Measurements from ENCODE around the gene CGB8. TPM values are rescaled to one million over a fixed set of nuclear protein-coding genes. Genes with fewer than 3 reads are reported as not detected.

Gene CGB8
- polyA plus RNA-seq, 2 of the 4 experiments (the other 2 are of a cell fraction): 0.63 to 2.7 TPM

- no peak for FAIRE-seq
- no peak for ATAC-seq
- Histone ChIP-seq H3K27ac (no peak overlapping the region), H3K4me1 (peaks cover 14% of the 10 kb centered on the region; the same call in 2 of the 3 replicates), H3K9me3 (no peaks in the 10 kb centered on the region), H3K4me3 (no peak overlapping the region), H3K4me2 (no peak overlapping the region)
- DNase-seq (ENCODE audit: low read depth in 1 of 2, low spot score in 1 of 2): no peak
- ChIA-PET CTCF (interaction anchor here (0.5 to 4.8 kb wide), 11 partner anchors 10 to 204 kb away, joined by 3 to 29 read pairs (median 4); partner anchors contain the start of genes KCNA7 and RUVBL2), POLR2A (interaction anchor here (1.0 kb wide), 1 partner anchor 13 kb away, joined by 3 read pairs; no protein-coding TSS in a partner anchor)
- TF ChIP-seq RFX5 (IDR thresholded peaks at IDR 0.05) (no peak), E2F6 (IDR thresholded peaks at IDR 0.05; ENCODE audit: borderline replicate concordance, low read depth) (no peak), JUN (IDR thresholded peaks at IDR 0.05) (no peak), CBX8 (IDR thresholded peaks at IDR 0.05) (no peak), RAD21 (conservative IDR thresholded peaks at IDR 0.05 in 1 of 2, IDR thresholded peaks at IDR 0.05 in 1 of 2) (no peak), EP300 (IDR thresholded peaks at IDR 0.05) (no peak), GATA3 (IDR thresholded peaks at IDR 0.05; ENCODE audit: borderline replicate concordance) (no peak), BHLHE40 (IDR thresholded peaks at IDR 0.05; ENCODE audit: low read depth, low read length) (no peak), CHD2 (IDR thresholded peaks at IDR 0.05; ENCODE audit: low read length, partially characterized antibody) (no peak), ESRRA (IDR thresholded peaks at IDR 0.05; ENCODE audit: borderline replicate concordance, low read length) (no peak), MAFK (IDR thresholded peaks at IDR 0.05; ENCODE audit: partially characterized antibody) (no peak)
- TF ChIP-seq, protein P1, sequence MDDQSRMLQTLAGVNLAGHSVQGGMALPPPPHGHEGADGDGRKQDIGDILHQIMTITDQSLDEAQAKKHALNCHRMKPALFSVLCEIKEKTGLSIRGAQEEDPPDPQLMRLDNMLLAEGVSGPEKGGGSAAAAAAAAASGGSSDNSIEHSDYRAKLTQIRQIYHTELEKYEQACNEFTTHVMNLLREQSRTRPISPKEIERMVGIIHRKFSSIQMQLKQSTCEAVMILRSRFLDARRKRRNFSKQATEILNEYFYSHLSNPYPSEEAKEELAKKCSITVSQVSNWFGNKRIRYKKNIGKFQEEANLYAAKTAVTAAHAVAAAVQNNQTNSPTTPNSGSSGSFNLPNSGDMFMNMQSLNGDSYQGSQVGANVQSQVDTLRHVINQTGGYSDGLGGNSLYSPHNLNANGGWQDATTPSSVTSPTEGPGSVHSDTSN (IDR thresholded peaks at IDR 0.05): no peak
- TF ChIP-seq, protein P2, sequence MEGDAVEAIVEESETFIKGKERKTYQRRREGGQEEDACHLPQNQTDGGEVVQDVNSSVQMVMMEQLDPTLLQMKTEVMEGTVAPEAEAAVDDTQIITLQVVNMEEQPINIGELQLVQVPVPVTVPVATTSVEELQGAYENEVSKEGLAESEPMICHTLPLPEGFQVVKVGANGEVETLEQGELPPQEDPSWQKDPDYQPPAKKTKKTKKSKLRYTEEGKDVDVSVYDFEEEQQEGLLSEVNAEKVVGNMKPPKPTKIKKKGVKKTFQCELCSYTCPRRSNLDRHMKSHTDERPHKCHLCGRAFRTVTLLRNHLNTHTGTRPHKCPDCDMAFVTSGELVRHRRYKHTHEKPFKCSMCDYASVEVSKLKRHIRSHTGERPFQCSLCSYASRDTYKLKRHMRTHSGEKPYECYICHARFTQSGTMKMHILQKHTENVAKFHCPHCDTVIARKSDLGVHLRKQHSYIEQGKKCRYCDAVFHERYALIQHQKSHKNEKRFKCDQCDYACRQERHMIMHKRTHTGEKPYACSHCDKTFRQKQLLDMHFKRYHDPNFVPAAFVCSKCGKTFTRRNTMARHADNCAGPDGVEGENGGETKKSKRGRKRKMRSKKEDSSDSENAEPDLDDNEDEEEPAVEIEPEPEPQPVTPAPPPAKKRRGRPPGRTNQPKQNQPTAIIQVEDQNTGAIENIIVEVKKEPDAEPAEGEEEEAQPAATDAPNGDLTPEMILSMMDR (IDR thresholded peaks at IDR 0.05): no peak
- TF ChIP-seq, protein P3, sequence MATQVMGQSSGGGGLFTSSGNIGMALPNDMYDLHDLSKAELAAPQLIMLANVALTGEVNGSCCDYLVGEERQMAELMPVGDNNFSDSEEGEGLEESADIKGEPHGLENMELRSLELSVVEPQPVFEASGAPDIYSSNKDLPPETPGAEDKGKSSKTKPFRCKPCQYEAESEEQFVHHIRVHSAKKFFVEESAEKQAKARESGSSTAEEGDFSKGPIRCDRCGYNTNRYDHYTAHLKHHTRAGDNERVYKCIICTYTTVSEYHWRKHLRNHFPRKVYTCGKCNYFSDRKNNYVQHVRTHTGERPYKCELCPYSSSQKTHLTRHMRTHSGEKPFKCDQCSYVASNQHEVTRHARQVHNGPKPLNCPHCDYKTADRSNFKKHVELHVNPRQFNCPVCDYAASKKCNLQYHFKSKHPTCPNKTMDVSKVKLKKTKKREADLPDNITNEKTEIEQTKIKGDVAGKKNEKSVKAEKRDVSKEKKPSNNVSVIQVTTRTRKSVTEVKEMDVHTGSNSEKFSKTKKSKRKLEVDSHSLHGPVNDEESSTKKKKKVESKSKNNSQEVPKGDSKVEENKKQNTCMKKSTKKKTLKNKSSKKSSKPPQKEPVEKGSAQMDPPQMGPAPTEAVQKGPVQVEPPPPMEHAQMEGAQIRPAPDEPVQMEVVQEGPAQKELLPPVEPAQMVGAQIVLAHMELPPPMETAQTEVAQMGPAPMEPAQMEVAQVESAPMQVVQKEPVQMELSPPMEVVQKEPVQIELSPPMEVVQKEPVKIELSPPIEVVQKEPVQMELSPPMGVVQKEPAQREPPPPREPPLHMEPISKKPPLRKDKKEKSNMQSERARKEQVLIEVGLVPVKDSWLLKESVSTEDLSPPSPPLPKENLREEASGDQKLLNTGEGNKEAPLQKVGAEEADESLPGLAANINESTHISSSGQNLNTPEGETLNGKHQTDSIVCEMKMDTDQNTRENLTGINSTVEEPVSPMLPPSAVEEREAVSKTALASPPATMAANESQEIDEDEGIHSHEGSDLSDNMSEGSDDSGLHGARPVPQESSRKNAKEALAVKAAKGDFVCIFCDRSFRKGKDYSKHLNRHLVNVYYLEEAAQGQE (IDR thresholded peaks at IDR 0.05): no peak
- WGBS (ENCODE audit: missing lambda C conversion rate): 86% methylated on average over 9 of the region's 9 CpGs
Observed at GRCh38 chr19:49022116-49022515, 26.8 kb downstream of the CGB8 start.

GRCh38 chr19:49020931-49021895, 27.7 kb downstream of the CGB8 start:
- Histone ChIP-seq H3K4me3 (no peak overlapping the region), H3K4me1 (peaks cover 14% of the 10 kb centered on the region; the same call in 2 of the 3 replicates), H3K4me2 (no peak overlapping the region), H3K9me3 (no peaks in the 10 kb centered on the region), H3K27ac (no peak overlapping the region)
- FAIRE-seq (no peak), ATAC-seq (peak; percentile 5 to 10; a peak in 5 of 6 replicates), DNase-seq (ENCODE audit: low read depth in 1 of 2, low spot score in 1 of 2) (peak in 1 of 2 experiments; percentile 55)
- CTCF ChIA-PET: interaction anchor here (0.5 to 21.8 kb wide), 17 partner anchors 9 to 205 kb away, joined by 3 to 408 read pairs (median 4); partner anchors contain the start of genes GYS1, KCNA7 and RUVBL2
- TF ChIP-seq HEYL (CRISPR knock-in tag; IDR thresholded peaks at IDR 0.05) (no peak), FOSL2 (IDR thresholded peaks at IDR 0.05) (no peak), FOSL2 (CRISPR knock-in tag; IDR thresholded peaks at IDR 0.05) (peak; percentile 67), HES2 (IDR thresholded peaks at IDR 0.05) (no peak), NFE2L2 (conservative IDR thresholded peaks at IDR 0.05; ENCODE audit: low read length) (no peak), JUN (IDR thresholded peaks at IDR 0.05) (peak in 1 of 2 experiments; percentile 14; a peak in 1 of 5 replicates)
- TF ChIP-seq, protein P1 (IDR thresholded peaks at IDR 0.05): 0 out of 2 replicates have a peak, but pooled peaks have one; percentile 32
- WGBS (ENCODE audit: missing lambda C conversion rate): 67% methylated on average over 16 of the region's 16 CpGs
- POLR2A ChIA-PET: interaction anchor here (1.0 to 1.3 kb wide), 2 partner anchors 13 to 149 kb away, joined by 3 read pairs; partner anchors contain the start of gene PPP1R15A

Data from A549 (cell line).